Endodermal cell (in vitro differentiated cells): ENCODE results near the gene DNAAF3. TPM values are rescaled to one million over a fixed set of nuclear protein-coding genes. Genes with fewer than 3 reads are reported as not detected.
"Not testable (repeated sequence)": the region's sequence is repeated elsewhere in the genome, so short reads cannot be mapped to it uniquely, and the experiment has no call there.

Source experiments
- DNase-seq: peaks from one replicate; pipeline ENCODE4 v3.0.0-alpha.2; 2017
- H3K27ac ChIP-seq: 2 replicates; pipeline ENCODE4 v1.5.1; 2013; ENCODE audit warnings: mild to moderate bottlenecking, low read depth, low read length, moderate library complexity
- H3K27me3 ChIP-seq: 2 replicates; pipeline ENCODE4 v1.6.1; 2013; ENCODE audit warnings: mild to moderate bottlenecking, low read length, moderate library complexity; ENCODE audit not compliant: insufficient read depth, control insufficient read depth, poor library complexity, severe bottlenecking
- H3K36me3 ChIP-seq: 2 replicates; pipeline ENCODE4 v1.7.0; 2013; ENCODE audit warnings: mild to moderate bottlenecking, low read length, moderate library complexity; ENCODE audit not compliant: control insufficient read depth, insufficient read depth
- H3K4me1 ChIP-seq: one replicate; pipeline ENCODE4 v1.7.0; 2013; ENCODE audit warnings: low read length; ENCODE audit not compliant: control insufficient read depth, insufficient read depth
- H3K4me3 ChIP-seq: 2 replicates; pipeline ENCODE4 v1.5.1; 2013; ENCODE audit warnings: mild to moderate bottlenecking, low read length, moderate library complexity
- H3K9ac ChIP-seq: 2 replicates; pipeline ENCODE4 v1.6.1; 2013; ENCODE audit warnings: mild to moderate bottlenecking, low read length, moderate library complexity; ENCODE audit not compliant: poor library complexity, severe bottlenecking; ENCODE audit errors: extremely low read depth
- H3K9me3 ChIP-seq: 2 replicates; pipeline ENCODE4 v1.6.1; 2013; ENCODE audit warnings: mild to moderate bottlenecking, low read length, moderate library complexity; ENCODE audit not compliant: control insufficient read depth
- H3K27ac Mint-ChIP-seq: 2 replicates; pipeline ENCODE4 v1.8.0; 2020; ENCODE audit warnings: mixed read lengths
- H3K27me3 Mint-ChIP-seq: 2 replicates; pipeline ENCODE4 v1.8.0; 2021; ENCODE audit warnings: mild to moderate bottlenecking, mixed read lengths; ENCODE audit not compliant: insufficient read depth
- H3K36me3 Mint-ChIP-seq: 2 replicates; pipeline ENCODE4 v1.8.0; 2020; ENCODE audit warnings: low read depth, mixed read lengths
- H3K4me1 Mint-ChIP-seq: 2 replicates; pipeline ENCODE4 v1.8.0; 2020; ENCODE audit warnings: mixed read lengths
- H3K4me3 Mint-ChIP-seq: 2 replicates; pipeline ENCODE4 v1.8.0; 2020; ENCODE audit warnings: mild to moderate bottlenecking, moderate library complexity, mixed read lengths
- H3K9me3 Mint-ChIP-seq: 2 replicates; pipeline ENCODE4 v1.8.0; 2020; ENCODE audit warnings: mild to moderate bottlenecking, mixed read lengths
- WGBS, 2 experiments: methylation state at CpG; one replicate each; pipeline versions ENCODE4 v1.1.5 to v1.1.7; 2013; ENCODE audit warnings: missing lambda C conversion rate in 2 of 2, mixed read lengths in 1 of 2; ENCODE audit not compliant: insufficient coverage in 1 of 2, insufficient read length in 1 of 2; 5-methylcytosine and 5-hydroxymethylcytosine counted together
- total RNA-seq, 2 donors: library from RNA; stranded (reverse); fragmentation: NEBNext Ultra II Directional in 1 of 2; extraction: Animal tissue kit (Norgen Biotek cat#: 25700) in 1 of 2; gene quantifications; 2 replicates in 1 of 2; 3 replicates in 1 of 2; pipeline ENCODE4 v1.2.1, GENCODE V29; 2021
- TF ChIP-seq, protein P1 (sequence below): fragments of 200-600 bp; sonication (generic); conservative IDR thresholded peaks from 2 replicates; pipeline ENCODE4 v1.5.0; 2021; ENCODE audit warnings: antibody characterized with exemption, mild to moderate bottlenecking

DNAAF3 gene
- total RNA-seq, 2 donors from 2014 or later, result 5.9 to 9.5 TPM

- not testable (repeated sequence) for H3K9ac ChIP-seq, H3K27me3 ChIP-seq, H3K9me3 Mint-ChIP-seq, H3K4me3 ChIP-seq, H3K4me1 ChIP-seq, H3K9me3 ChIP-seq, H3K4me1 Mint-ChIP-seq, H3K4me3 Mint-ChIP-seq, H3K27ac Mint-ChIP-seq, DNase-seq, H3K36me3 ChIP-seq, H3K36me3 Mint-ChIP-seq, H3K27ac ChIP-seq
- H3K27me3 Mint-ChIP-seq, result peaks cover 44% of the 10 kb centered on the region
- TF ChIP-seq, protein P1, sequence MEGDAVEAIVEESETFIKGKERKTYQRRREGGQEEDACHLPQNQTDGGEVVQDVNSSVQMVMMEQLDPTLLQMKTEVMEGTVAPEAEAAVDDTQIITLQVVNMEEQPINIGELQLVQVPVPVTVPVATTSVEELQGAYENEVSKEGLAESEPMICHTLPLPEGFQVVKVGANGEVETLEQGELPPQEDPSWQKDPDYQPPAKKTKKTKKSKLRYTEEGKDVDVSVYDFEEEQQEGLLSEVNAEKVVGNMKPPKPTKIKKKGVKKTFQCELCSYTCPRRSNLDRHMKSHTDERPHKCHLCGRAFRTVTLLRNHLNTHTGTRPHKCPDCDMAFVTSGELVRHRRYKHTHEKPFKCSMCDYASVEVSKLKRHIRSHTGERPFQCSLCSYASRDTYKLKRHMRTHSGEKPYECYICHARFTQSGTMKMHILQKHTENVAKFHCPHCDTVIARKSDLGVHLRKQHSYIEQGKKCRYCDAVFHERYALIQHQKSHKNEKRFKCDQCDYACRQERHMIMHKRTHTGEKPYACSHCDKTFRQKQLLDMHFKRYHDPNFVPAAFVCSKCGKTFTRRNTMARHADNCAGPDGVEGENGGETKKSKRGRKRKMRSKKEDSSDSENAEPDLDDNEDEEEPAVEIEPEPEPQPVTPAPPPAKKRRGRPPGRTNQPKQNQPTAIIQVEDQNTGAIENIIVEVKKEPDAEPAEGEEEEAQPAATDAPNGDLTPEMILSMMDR, result peak; percentile 45
- WGBS, 2 experiments, result 84 to 100% methylated on average over 1 to 10 of the region's 10 CpGs
Measured at GRCh38 chr19:55202199-55202598, 35.8 kb upstream of the DNAAF3 start.

DNA sequence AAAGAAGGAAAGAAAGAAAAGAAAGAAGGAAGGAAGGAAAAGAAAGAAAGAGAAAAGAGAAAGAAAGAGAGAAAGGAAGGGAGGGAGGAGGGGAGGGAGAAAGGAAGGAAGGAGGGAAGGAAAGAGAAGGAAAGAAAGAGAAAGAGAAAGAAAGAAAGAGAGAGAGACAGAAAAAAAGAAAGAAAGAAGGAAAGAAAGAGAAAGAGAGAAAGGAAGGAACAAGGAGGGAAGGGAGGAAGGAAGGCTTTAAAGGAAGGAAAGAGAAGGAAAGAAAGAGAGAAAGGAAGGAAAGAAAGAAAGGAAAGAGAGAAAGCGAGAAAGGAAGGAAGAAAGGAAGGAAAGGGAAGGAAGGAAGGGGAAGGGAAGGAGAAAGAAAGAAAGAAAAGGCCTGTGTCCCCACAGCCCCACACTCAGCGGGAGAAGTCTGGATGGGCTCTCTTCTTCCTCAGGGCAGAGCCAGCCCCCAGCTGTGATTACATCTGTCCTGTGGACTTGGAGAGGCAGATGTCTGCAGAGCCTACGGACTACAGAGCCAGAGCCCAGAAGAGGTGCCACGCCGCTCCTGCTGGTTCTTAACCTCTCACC lies 33.3 kb upstream of the DNAAF3 start:
- DNase-seq, result no peak
- Histone ChIP-seq H3K9ac (no peak overlapping the region), H3K27ac (no peak overlapping the region), H3K4me3 (no peak overlapping the region), H3K4me1 (no peaks in the 10 kb centered on the region), H3K9me3 (no peaks in the 10 kb centered on the region), H3K27me3 (no peaks in the 10 kb centered on the region), H3K36me3 (no peaks in the 10 kb centered on the region)
- Mint-ChIP-seq H3K4me1 (no peaks in the 10 kb centered on the region), H3K27ac (no peak overlapping the region), H3K4me3 (no peak overlapping the region), H3K9me3 (no peaks in the 10 kb centered on the region), H3K27me3 (peaks cover 30% of the 10 kb centered on the region), H3K36me3 (no peaks in the 10 kb centered on the region)
- 73 to 85% methylated on average over 5 of the region's 5 CpGs for WGBS, 2 experiments
- TF ChIP-seq, protein P1, result no peak

GRCh38 chr19:55198651-55199050 lies 32.2 kb upstream of the DNAAF3 start:
- Mint-ChIP-seq H3K9me3 (no peaks in the 10 kb centered on the region), H3K27me3 (peaks cover 30% of the 10 kb centered on the region), H3K4me3 (no peak overlapping the region), H3K4me1 (no peaks in the 10 kb centered on the region), H3K27ac (no peak overlapping the region), H3K36me3 (no peaks in the 10 kb centered on the region)
- TF ChIP-seq, protein P1, result no peak
- 71 to 88% methylated on average over 4 to 5 of the region's 5 CpGs for WGBS, 2 experiments
- H3K4me3 ChIP-seq, result no peak overlapping the region
- H3K36me3 ChIP-seq, result no peaks in the 10 kb centered on the region
- DNase-seq, result peak; percentile 68
- H3K9me3 ChIP-seq, result no peaks in the 10 kb centered on the region
- no peak overlapping the region for H3K9ac ChIP-seq
- no peaks in the 10 kb centered on the region for H3K4me1 ChIP-seq
- no peaks in the 10 kb centered on the region for H3K27me3 ChIP-seq
- H3K27ac ChIP-seq, result no peak overlapping the region
